Mucosa of descending colon (tissue), 3 donors: ENCODE results near the gene SELP. TPM values are rescaled to one million over a fixed set of nuclear protein-coding genes. Genes with fewer than 3 reads are reported as not detected.
A peak's percentile ranks its signal among the peaks of the same experiment; 100 is the strongest.

Experiments
- ATAC-seq: fragments of 200-7000 bp; cut with Tn5 transposase; one replicate; pipeline ENCODE4 v1.9.1; 2020; ENCODE audit warnings: mild to moderate bottlenecking, moderate library complexity
- DNase-seq, 3 donors: peaks; one replicate each; pipeline ENCODE4 v3.0.0-alpha.2; 2020
- H3K36me3 ChIP-seq: fragments of 200-600 bp; one replicate; pipeline ENCODE4 v1.8.0; 2021; ENCODE audit warnings: low read depth, mild to moderate bottlenecking
- H3K4me1 ChIP-seq: fragments of 200-600 bp; one replicate; pipeline ENCODE4 v1.8.0; 2021; ENCODE audit warnings: low read depth, mild to moderate bottlenecking
- H3K4me3 ChIP-seq: fragments of 200-600 bp; one replicate; pipeline ENCODE4 v1.8.0; 2021; ENCODE audit warnings: mild to moderate bottlenecking
- H3K9me3 ChIP-seq: fragments of 200-600 bp; one replicate; pipeline ENCODE4 v1.8.0; 2021; ENCODE audit warnings: mild to moderate bottlenecking
- intact Hi-C, 2 donors: fragments of 100-400 bp; cut with DNase I in 1 of 2; cut with micrococcal nuclease in 1 of 2; formaldehyde crosslinking; loops; one replicate each; pipeline versions ENCODE4 v1.11.0 to v1.11.1; 2022; cut with DNase I, micrococcal nuclease
- total RNA-seq, 3 donors: library from RNA; stranded (reverse); fragmentation: NEBNext Ultra II Directional in 2 of 3; extraction: Animal tissue kit (Norgen Biotek cat#: 25700) in 2 of 3; gene quantifications; one replicate each; pipeline versions ENCODE4 v1.2.1 to v1.2.4, GENCODE V29; 2021 to 2023
- TF ChIP-seq, protein P1 (sequence below): fragments of 200-600 bp; IDR thresholded peaks from one replicate; pipeline ENCODE4 v1.8.0; 2022; ENCODE audit warnings: antibody characterized with exemption, mild to moderate bottlenecking
- donor health status: DM: no; HTN: no; CAD: no; lungs with moderate emphysema.
- donor health status: DM: no; HTN: no; CAD: no.
- donor health status: DM: no; HTN: yes; CAD: no.

SELP gene
- total RNA-seq, 3 donors from 2014 or later, result 1.9 to 4.2 (median 2.4) TPM

DNA sequence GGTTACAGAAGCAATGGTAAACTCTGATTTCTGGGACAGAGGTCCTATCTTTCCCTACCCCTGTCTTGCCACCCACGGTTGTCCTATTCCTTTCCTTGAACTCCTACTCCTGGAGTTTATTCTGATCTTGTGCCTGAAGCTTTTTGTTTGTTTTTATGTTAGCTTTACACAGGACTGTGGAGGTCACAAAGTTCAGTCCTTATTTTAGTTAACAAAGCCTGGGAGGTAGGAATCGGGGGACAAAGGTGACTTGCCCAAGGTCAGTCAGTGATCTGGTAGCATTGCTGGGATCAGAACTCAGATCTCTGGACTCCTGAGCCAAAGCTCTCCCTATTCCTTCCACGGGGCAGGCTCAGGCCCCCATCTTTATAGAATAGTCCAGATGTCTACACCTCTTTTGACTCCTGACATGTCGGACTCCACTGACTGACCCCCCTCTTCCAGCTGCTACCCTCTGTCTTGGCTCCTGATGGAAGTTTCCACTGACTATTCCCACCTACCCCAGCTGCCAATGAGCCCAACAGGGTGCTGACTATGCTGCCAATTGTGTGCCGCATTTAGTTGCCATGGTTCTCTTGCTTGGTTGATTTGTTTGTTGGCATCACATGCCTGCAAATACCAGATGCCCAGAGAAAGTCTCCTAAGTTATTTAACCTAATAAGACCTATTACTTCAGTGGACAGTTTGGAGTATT is 53.5 kb downstream of the SELP start:
- TF ChIP-seq, protein P1, sequence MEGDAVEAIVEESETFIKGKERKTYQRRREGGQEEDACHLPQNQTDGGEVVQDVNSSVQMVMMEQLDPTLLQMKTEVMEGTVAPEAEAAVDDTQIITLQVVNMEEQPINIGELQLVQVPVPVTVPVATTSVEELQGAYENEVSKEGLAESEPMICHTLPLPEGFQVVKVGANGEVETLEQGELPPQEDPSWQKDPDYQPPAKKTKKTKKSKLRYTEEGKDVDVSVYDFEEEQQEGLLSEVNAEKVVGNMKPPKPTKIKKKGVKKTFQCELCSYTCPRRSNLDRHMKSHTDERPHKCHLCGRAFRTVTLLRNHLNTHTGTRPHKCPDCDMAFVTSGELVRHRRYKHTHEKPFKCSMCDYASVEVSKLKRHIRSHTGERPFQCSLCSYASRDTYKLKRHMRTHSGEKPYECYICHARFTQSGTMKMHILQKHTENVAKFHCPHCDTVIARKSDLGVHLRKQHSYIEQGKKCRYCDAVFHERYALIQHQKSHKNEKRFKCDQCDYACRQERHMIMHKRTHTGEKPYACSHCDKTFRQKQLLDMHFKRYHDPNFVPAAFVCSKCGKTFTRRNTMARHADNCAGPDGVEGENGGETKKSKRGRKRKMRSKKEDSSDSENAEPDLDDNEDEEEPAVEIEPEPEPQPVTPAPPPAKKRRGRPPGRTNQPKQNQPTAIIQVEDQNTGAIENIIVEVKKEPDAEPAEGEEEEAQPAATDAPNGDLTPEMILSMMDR, result no peak
- H3K4me1 ChIP-seq, result peaks cover 9% of the 10 kb centered on the region
- H3K9me3 ChIP-seq, result no peaks in the 10 kb centered on the region
- H3K4me3 ChIP-seq, result no peak overlapping the region
- intact Hi-C loops, result no loop called here
- ATAC-seq (peak; percentile 7), DNase-seq (no peak)
- no peaks in the 10 kb centered on the region for H3K36me3 ChIP-seq

DNA sequence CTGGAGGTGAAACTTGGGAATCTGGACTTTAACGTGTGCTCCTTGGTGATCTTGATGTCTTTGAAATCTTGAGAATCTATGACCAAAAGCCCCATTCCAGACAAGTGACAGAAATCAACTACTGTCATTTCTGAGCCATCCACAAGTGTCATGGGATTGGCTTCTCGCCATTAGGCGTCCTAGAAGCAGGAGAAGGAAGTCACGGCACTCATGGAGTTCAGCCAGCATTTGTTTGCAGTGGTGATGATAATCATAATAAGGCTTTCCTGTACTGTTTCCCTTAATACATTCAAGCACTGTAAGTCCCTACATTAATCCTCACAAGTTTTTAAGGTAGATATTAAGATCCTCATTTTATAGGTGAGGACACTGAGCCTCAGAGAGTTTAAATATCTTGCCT is 55.6 kb downstream of the SELP start:
- no peaks in the 10 kb centered on the region for H3K36me3 ChIP-seq
- intact Hi-C loops, result no loop called here
- no peak overlapping the region for H3K4me3 ChIP-seq
- ATAC-seq, result peak; percentile 38
- peak in 1 of 3 donors; percentile 59 for DNase-seq
- TF ChIP-seq, protein P1, result no peak
- peaks cover 10% of the 10 kb centered on the region for H3K4me1 ChIP-seq
- H3K9me3 ChIP-seq, result no peaks in the 10 kb centered on the region

DNA sequence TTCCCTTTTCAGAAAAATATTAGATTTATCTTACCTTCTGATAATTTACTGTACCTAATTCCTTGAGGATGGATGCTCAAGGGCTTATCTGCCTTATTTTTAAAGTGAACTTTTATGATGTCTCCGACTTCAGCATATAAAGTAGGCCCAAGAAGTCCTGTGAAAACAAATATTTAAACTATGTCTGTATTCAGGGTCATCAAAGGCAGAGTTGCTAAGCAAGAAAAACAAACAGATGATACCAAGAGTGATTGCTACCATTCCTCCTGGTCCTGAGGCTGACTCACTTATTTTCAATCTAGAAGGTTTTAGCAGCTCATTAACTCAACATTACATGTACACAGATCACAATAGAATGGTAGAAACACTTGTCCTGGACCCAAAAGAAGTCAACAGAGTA is 57.7 kb downstream of the SELP start:
- intact Hi-C loops, result no loop called here
- ATAC-seq (peak; percentile 75), DNase-seq (no peak)
- TF ChIP-seq, protein P1, result no peak
- peaks cover 16% of the 10 kb centered on the region for H3K4me1 ChIP-seq
- H3K9me3 ChIP-seq, result no peaks in the 10 kb centered on the region
- no peak overlapping the region for H3K4me3 ChIP-seq
- no peaks in the 10 kb centered on the region for H3K36me3 ChIP-seq

DNA sequence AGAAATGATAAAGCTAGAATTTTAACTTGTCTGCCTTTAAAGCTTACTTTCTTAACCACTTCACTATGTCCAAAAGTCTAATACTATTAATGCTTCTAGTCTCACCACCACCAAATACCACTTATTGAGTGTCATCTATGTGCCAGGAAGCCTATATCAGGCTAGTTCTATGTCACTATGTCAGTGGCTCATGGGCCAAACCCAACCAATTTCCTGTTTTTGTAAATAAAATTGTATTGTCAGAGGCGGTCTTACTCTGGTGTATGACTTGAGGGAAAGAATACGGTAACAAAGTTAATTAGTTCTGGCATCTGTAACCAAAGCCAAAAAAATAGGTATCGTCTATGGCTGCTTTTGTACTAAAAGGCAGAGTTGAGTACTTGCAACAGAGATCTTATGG is 58.5 kb downstream of the SELP start:
- peaks cover 16% of the 10 kb centered on the region for H3K4me1 ChIP-seq
- DNase-seq (no peak), ATAC-seq (no peak)
- no peak overlapping the region for H3K4me3 ChIP-seq
- H3K36me3 ChIP-seq, result no peaks in the 10 kb centered on the region
- TF ChIP-seq, protein P1, result no peak
- intact Hi-C loops, result no loop called here
- H3K9me3 ChIP-seq, result no peaks in the 10 kb centered on the region

DNA sequence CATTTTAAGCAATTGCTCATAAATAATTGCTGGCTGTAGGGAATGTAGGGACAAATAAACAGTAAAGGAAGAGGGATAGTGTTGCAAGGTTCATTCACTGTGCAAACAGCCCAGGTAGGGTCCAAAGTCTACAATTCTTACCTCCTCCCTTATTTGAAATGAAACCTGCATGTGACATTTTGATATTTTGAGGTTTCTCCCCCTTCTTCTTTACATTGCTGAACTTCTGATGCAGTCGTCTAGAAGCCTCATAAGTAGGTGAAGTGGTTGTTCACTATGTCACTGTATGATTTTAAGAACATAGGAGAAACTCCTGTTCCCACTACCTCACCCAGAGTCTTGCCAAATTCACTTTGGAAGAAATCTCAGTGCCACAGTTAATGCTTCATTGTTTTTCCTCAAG is 59.8 kb downstream of the SELP start:
- DNase-seq (peak in 1 of 3 donors; percentile 49), ATAC-seq (peak; percentile 87)
- Histone ChIP-seq H3K36me3 (no peaks in the 10 kb centered on the region), H3K4me1 (peaks cover 16% of the 10 kb centered on the region), H3K9me3 (no peaks in the 10 kb centered on the region), H3K4me3 (no peak overlapping the region)
- TF ChIP-seq, protein P1, result no peak
- intact Hi-C loops, result no loop called here
